Epithelial cell of proximal tubule (primary cell): ENCODE data around the gene PHLDB1. TPM values are rescaled to one million over a fixed set of nuclear protein-coding genes. Genes with fewer than 3 reads are reported as not detected.

Source experiments
- DNase-seq: peaks from one replicate; pipeline ENCODE4 v3.0.0-alpha.2; 2011; ENCODE audit warnings: low read depth
- H3K4me3 ChIP-seq: 2 replicates; pipeline ENCODE4 v1.5.1; 2011; ENCODE audit warnings: low read depth, mild to moderate bottlenecking, low read length
- total RNA-seq: library from RNA; depleted of rRNA; stranded (reverse); fragments of >200 nt; gene quantifications from 2 replicates; pipeline ENCODE4 v1.2.3, GENCODE V29; 2015
- TF ChIP-seq, protein P1 (sequence below): conservative IDR thresholded peaks from 2 replicates; pipeline ENCODE4 v1.5.1; 2012; ENCODE audit warnings: low read depth, mild to moderate bottlenecking, low read length

Gene PHLDB1
- total RNA-seq, 1 donor from 2014 or later = 49.8 TPM

DNA sequence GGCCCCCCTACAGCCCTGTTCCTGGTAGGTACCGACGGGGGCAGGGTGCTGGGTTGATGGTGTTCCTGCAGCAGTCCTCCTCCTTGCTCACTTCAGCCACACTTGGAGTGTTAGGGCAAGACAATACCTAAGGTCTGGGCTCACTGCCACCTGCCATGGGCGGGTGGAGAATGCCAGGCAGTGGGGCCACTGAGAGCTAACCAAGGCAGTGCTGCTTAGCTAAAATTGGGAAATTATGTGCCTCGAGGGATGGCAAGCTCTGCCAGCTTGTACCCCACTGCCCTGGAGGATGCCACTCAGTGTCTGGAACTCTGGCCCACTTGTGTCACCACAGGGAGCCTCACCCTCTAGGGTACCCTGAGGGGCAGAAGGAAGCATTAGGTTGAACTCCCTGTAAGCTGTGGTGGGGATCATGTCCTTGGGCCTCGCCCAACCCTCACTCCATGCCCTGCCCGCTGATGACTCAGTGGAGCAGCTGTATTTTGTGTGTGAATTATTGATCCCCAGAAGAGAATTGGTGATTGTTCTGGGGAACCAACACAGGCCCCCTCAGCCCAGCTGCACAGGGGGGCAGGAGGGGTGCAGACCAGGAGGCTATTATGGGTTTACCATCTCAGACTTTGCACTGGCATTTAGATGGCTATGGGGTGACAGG lies 17.7 kb downstream of the PHLDB1 start:
- TF ChIP-seq, protein P1, sequence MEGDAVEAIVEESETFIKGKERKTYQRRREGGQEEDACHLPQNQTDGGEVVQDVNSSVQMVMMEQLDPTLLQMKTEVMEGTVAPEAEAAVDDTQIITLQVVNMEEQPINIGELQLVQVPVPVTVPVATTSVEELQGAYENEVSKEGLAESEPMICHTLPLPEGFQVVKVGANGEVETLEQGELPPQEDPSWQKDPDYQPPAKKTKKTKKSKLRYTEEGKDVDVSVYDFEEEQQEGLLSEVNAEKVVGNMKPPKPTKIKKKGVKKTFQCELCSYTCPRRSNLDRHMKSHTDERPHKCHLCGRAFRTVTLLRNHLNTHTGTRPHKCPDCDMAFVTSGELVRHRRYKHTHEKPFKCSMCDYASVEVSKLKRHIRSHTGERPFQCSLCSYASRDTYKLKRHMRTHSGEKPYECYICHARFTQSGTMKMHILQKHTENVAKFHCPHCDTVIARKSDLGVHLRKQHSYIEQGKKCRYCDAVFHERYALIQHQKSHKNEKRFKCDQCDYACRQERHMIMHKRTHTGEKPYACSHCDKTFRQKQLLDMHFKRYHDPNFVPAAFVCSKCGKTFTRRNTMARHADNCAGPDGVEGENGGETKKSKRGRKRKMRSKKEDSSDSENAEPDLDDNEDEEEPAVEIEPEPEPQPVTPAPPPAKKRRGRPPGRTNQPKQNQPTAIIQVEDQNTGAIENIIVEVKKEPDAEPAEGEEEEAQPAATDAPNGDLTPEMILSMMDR = no peak
- no peak for DNase-seq
- no peak overlapping the region for H3K4me3 ChIP-seq

DNA sequence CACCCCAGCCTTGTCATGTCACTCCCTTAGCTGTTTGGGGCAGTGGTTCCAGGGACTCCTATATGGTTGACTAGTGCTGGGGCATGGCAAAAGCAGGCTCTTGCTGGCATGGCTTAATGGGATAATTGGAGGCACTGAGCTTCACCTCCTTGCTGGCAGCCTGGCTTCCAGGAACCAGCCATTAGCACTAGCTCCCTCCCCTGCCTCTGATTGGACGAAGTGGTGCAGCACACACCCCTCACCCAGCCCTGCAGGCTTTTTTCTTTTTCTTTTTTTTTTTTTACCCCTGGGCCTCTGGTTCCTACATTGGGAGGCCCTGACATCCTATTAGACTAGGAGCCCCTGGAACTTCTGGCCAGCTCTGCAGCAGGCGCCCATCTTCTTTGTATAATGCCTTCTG lies 18.6 kb downstream of the PHLDB1 start:
- TF ChIP-seq, protein P1 = no peak
- DNase-seq = no peak
- no peak overlapping the region for H3K4me3 ChIP-seq

DNA sequence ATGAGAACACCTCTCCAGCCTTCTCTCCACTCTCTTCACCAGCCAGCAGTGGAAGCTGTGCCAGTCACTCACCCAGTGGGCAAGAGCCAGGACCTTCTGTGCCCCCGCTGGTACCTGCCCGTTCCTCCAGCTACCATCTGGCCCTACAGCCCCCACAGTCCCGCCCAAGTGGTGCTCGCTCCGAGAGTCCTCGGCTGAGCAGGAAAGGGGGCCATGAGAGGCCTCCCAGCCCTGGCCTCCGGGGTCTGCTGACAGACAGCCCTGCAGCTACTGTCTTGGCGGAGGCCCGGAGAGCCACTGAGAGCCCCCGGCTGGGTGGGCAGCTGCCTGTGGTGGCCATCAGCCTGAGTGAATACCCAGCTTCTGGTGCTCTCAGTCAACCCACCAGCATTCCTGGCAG lies 20.2 kb downstream of the PHLDB1 start:
- TF ChIP-seq, protein P1 = no peak
- no peak for DNase-seq
- H3K4me3 ChIP-seq = no peak overlapping the region

DNA sequence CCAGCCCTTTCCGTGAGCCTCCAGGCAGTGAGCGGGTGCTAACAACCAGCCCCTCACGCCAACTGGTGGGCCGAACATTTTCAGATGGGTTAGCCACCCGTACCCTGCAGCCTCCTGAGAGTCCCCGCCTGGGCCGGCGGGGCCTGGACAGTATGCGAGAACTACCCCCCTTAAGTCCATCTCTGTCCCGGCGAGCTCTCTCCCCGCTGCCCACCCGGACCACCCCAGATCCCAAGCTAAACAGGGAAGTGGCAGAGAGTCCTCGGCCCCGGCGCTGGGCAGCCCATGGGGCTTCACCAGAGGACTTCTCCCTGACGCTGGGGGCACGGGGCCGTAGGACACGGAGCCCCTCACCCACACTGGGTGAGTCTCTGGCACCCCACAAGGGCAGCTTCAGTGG lies 20.6 kb downstream of the PHLDB1 start:
- TF ChIP-seq, protein P1 = no peak
- DNase-seq = no peak
- H3K4me3 ChIP-seq = no peak overlapping the region

GRCh38 chr11:118628432-118628831 lies 21.0 kb downstream of the PHLDB1 start:
- no peak for DNase-seq
- TF ChIP-seq, protein P1 = no peak
- no peak overlapping the region for H3K4me3 ChIP-seq

DNA sequence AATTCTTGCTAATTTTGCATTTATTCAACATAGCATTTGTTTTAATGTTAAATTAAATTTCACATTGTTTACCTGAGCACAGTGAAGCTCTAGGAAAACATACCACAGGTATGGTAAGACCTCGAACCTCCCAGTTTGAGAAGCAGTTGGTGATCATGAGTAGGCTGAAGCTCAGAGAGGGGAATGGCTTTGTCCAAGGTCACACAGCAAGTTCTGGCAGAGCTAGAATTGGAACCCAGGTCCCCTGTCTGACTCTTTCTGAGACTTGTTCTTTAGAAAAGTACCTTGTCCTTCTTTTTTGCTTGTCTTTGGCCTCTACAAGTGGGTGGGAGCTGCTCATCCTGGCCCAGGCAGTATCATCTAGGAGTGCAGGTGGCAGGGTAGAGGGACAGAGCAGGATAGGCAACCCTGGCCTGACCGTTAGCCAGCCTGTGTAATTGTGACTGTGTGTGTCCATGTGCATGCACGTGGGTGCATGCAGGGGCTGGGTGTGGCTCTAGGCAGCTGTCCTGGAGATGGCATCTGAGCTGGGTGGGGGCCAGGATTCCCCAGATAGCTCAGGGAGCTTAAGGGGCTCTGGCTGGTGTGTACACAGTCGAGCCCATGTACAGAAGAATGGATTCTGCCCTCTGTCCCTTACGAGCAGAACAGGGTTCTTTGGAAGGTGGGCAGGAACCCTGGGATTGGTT lies 21.6 kb downstream of the PHLDB1 start:
- TF ChIP-seq, protein P1 = no peak
- no peak overlapping the region for H3K4me3 ChIP-seq
- DNase-seq = no peak
